AG10803 (cell line): ENCODE measurements around the gene APBB2.
A peak's percentile ranks its signal among the peaks of the same experiment; 100 is the strongest.

Experiments
- DNase-seq: peaks from one replicate; pipeline ENCODE4 v3.0.0; 2010; ENCODE audit warnings: low read depth
- H3K4me3 ChIP-seq: 2 replicates; pipeline ENCODE4 v1.5.1; 2011; ENCODE audit warnings: mild to moderate bottlenecking, low read length, control low read depth
- TF ChIP-seq, protein P1 (sequence below): conservative IDR thresholded peaks from 2 replicates; pipeline ENCODE4 v1.5.1; 2011; ENCODE audit warnings: mild to moderate bottlenecking, low read length, control low read depth, inconsistent platforms

APBB2 gene

DNA sequence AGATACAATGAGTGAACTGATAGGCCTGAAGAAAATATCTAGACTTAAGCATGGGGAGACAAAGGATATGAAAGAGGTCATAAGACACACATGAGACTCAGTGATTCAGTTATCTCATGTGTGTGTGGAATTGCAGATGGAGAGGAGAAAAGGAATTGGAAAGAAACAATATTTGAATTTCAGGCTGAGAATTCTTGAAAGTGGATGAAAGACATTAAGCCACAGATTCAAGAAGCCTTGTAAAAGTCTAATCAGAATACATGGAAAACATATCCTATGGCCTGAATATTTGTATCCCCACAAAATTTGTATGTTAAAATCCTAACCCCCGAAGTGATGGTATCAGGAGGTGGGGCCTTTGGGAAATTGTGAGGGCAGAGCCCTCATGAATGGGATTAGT is 436.3 kb downstream of the APBB2 start:
- no peak for DNase-seq
- no peak overlapping the region for H3K4me3 ChIP-seq
- TF ChIP-seq, protein P1, sequence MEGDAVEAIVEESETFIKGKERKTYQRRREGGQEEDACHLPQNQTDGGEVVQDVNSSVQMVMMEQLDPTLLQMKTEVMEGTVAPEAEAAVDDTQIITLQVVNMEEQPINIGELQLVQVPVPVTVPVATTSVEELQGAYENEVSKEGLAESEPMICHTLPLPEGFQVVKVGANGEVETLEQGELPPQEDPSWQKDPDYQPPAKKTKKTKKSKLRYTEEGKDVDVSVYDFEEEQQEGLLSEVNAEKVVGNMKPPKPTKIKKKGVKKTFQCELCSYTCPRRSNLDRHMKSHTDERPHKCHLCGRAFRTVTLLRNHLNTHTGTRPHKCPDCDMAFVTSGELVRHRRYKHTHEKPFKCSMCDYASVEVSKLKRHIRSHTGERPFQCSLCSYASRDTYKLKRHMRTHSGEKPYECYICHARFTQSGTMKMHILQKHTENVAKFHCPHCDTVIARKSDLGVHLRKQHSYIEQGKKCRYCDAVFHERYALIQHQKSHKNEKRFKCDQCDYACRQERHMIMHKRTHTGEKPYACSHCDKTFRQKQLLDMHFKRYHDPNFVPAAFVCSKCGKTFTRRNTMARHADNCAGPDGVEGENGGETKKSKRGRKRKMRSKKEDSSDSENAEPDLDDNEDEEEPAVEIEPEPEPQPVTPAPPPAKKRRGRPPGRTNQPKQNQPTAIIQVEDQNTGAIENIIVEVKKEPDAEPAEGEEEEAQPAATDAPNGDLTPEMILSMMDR = no peak

DNA sequence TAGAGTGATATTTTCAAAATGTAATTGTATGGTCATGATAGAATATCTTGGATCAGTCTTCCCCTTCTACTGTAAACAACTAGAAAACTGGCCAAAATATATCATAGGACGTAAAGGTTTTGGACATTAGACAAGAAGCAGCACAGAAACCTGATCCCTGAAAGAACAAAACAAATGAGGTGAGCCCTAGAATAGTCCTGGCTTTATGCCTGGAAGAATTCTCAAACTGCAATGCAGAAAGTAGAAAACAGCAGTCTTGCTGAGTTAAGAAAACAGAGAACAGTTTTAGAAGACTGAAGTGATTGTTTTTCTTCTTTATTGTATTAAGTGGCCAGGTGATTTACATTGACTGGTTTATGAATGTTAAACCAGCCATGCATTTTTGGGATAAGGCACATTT is 445.1 kb downstream of the APBB2 start:
- no peak for DNase-seq
- TF ChIP-seq, protein P1 = no peak
- no peak overlapping the region for H3K4me3 ChIP-seq

DNA sequence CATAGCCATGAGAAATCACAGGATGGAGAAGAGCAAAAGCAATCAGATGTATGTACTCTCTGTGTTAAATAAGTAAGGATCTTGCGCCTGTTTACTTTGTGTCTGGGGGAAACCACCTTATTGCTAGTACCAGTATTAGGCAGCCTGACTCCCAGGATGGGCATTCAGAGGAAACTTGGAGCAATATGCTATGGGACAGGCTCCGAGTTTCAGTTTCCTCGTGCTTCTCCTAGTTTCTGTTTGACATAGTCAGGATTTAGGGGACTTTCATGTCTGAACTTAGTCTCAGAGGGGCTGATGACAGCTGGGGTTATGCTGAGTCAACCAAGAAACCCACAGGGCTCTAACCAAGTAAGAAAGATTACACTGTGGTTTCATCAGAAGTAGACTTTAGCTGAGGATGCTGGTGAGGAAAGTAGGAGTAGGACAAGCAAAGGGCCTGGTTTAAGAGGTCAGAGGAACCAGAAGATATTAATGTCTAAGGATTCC is 451.1 kb downstream of the APBB2 start:
- TF ChIP-seq, protein P1 = no peak
- DNase-seq = peak; percentile 88
- H3K4me3 ChIP-seq = no peak overlapping the region
